ENCODE measurements around the gene MAGI2. TPM values are rescaled to one million over a fixed set of nuclear protein-coding genes. Genes with fewer than 3 reads are reported as not detected.

MAGI2 gene
- total RNA-seq, 3 donors from 2014 or later, result 9.8 to 22.7 (median 20.2) TPM

DNA sequence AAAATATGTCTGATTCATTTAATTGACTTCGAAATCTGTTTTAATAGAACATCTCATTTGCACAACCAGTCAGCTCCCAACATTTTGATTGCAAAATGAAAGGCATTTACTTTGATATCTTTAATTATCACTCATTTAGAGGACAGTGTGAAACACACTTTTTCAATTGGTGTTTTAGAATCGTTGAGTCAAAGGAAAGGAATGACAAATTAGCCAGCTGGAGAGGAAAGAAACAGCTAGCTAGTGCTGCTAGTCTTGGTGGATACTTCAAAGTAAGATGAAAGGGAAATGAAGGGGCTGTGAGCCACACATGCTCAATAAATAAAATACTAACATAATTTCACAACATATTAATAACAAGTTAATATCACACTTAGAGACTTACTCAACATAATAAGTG lies 1084.7 kb downstream of the MAGI2 start:
- no peaks in the 10 kb centered on the region for H3K27me3 ChIP-seq
- H3K36me3 ChIP-seq, result no peaks in the 10 kb centered on the region
- H3K4me3 ChIP-seq, result no peak overlapping the region
- no peak overlapping the region for H3K27ac ChIP-seq
- DNase-seq (ENCODE audit: low spot score in 2 of 2), result no peak
- no peaks in the 10 kb centered on the region for H3K9me3 ChIP-seq
- TF ChIP-seq, protein P1, sequence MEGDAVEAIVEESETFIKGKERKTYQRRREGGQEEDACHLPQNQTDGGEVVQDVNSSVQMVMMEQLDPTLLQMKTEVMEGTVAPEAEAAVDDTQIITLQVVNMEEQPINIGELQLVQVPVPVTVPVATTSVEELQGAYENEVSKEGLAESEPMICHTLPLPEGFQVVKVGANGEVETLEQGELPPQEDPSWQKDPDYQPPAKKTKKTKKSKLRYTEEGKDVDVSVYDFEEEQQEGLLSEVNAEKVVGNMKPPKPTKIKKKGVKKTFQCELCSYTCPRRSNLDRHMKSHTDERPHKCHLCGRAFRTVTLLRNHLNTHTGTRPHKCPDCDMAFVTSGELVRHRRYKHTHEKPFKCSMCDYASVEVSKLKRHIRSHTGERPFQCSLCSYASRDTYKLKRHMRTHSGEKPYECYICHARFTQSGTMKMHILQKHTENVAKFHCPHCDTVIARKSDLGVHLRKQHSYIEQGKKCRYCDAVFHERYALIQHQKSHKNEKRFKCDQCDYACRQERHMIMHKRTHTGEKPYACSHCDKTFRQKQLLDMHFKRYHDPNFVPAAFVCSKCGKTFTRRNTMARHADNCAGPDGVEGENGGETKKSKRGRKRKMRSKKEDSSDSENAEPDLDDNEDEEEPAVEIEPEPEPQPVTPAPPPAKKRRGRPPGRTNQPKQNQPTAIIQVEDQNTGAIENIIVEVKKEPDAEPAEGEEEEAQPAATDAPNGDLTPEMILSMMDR (IDR thresholded peaks at IDR 0.05), result no peak
- no peak for TF ChIP-seq POLR2AphosphoS5 (IDR thresholded peaks at IDR 0.05)
- no peak for TF ChIP-seq POLR2A (IDR thresholded peaks at IDR 0.05)
- H3K4me1 ChIP-seq, result no peaks in the 10 kb centered on the region
- intact Hi-C loops (cut with DNase I; ENCODE audit: low total_unique reads), result no loop called here

GRCh38 chr7:78367280-78367773 lies 1086.1 kb downstream of the MAGI2 start:
- TF ChIP-seq, protein P1 (IDR thresholded peaks at IDR 0.05), result no peak
- TF ChIP-seq POLR2AphosphoS5 (IDR thresholded peaks at IDR 0.05) (no peak), POLR2A (IDR thresholded peaks at IDR 0.05) (no peak)
- Histone ChIP-seq H3K27ac (no peak overlapping the region), H3K4me3 (no peak overlapping the region), H3K9me3 (no peaks in the 10 kb centered on the region), H3K27me3 (no peaks in the 10 kb centered on the region), H3K4me1 (no peaks in the 10 kb centered on the region), H3K36me3 (no peaks in the 10 kb centered on the region)
- DNase-seq (ENCODE audit: low spot score in 2 of 2), result no peak
- intact Hi-C loops (cut with DNase I; ENCODE audit: low total_unique reads), result no loop called here

GRCh38 chr7:78363866-78364265 lies 1089.6 kb downstream of the MAGI2 start:
- intact Hi-C loops (cut with DNase I; ENCODE audit: low total_unique reads), result no loop called here
- no peaks in the 10 kb centered on the region for H3K27me3 ChIP-seq
- no peaks in the 10 kb centered on the region for H3K4me1 ChIP-seq
- H3K9me3 ChIP-seq, result no peaks in the 10 kb centered on the region
- DNase-seq (ENCODE audit: low spot score in 2 of 2), result no peak
- H3K4me3 ChIP-seq, result no peak overlapping the region
- no peak overlapping the region for H3K27ac ChIP-seq
- TF ChIP-seq POLR2A (IDR thresholded peaks at IDR 0.05) (no peak), POLR2AphosphoS5 (IDR thresholded peaks at IDR 0.05) (no peak)
- TF ChIP-seq, protein P1 (IDR thresholded peaks at IDR 0.05), result no peak
- no peaks in the 10 kb centered on the region for H3K36me3 ChIP-seq

DNA sequence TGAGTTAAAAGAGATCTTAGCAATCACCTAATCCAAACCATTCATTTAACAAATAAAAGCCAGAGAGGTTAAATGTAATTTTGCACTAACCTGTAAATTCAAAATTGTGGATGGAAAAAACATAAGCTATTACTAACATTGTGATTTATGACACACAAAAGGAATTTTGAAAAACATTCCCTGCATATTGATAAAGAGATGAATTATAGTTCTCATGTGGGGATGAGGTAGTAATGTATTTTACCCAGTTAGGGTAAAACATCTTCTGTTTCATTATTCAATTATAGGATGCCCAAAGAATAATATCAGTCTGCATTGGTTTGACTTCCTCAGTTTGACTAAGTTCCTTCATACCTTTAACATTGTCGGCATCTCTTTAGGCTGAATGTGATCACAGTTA lies 1093.6 kb downstream of the MAGI2 start:
- no peak for DNase-seq (ENCODE audit: low spot score in 2 of 2)
- Histone ChIP-seq H3K4me3 (no peak overlapping the region), H3K27ac (no peak overlapping the region), H3K4me1 (no peaks in the 10 kb centered on the region), H3K36me3 (no peaks in the 10 kb centered on the region), H3K27me3 (no peaks in the 10 kb centered on the region), H3K9me3 (no peaks in the 10 kb centered on the region)
- TF ChIP-seq, protein P1 (IDR thresholded peaks at IDR 0.05), result no peak
- no peak for TF ChIP-seq POLR2A (IDR thresholded peaks at IDR 0.05)
- no peak for TF ChIP-seq POLR2AphosphoS5 (IDR thresholded peaks at IDR 0.05)
- intact Hi-C loops (cut with DNase I; ENCODE audit: low total_unique reads), result no loop called here

- H3K4me1 ChIP-seq, result no peaks in the 10 kb centered on the region
- H3K27me3 ChIP-seq, result no peaks in the 10 kb centered on the region
- intact Hi-C loops (cut with DNase I; ENCODE audit: low total_unique reads), result no loop called here
- H3K4me3 ChIP-seq, result no peak overlapping the region
- no peaks in the 10 kb centered on the region for H3K9me3 ChIP-seq
- no peak for DNase-seq (ENCODE audit: low spot score in 2 of 2)
- TF ChIP-seq POLR2A (IDR thresholded peaks at IDR 0.05) (no peak), POLR2AphosphoS5 (IDR thresholded peaks at IDR 0.05) (no peak)
- TF ChIP-seq, protein P1 (IDR thresholded peaks at IDR 0.05), result no peak
- no peak overlapping the region for H3K27ac ChIP-seq
- no peaks in the 10 kb centered on the region for H3K36me3 ChIP-seq
Observed at GRCh38 chr7:78357709-78358108, 1095.8 kb downstream of the MAGI2 start.

Measured in breast epithelium (tissue), 4 donors.